GM18868 (cell line): ENCODE data around the gene MS4A15.
A peak's percentile ranks its signal among the peaks of the same experiment; 100 is the strongest.
"Not testable (repeated sequence)": the region's sequence is repeated elsewhere in the genome, so short reads cannot be mapped to it uniquely, and the experiment has no call there.

Experiments used
- ATAC-seq: cut with Tn5 transposase; IDR thresholded peaks from one replicate; pipeline ENCODE4 v1.9.1; 2021; ENCODE audit warnings: mild to moderate bottlenecking, moderate library complexity; ENCODE audit not compliant: unreplicated experiment

MS4A15 gene

DNA sequence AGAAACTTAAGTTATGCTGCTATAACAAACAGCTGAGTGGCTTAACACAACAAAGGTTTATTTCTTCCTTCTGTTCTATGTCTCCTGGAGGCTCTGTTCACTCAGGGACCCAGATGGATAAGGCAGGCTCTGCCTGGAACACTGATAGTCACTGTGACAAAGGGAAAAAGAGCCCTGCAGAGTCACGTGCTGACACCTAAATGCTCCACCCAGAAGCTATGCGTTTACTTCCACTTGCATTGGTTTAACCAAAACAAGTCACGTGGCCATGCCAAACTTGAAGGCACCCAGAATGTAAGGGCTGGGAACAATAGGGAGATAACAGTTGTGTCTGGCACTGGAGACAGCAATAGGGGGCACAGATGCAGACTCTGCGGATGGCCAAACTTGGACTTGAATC lies 3.4 kb upstream of the MS4A15 start:
- ATAC-seq, result no peak

DNA sequence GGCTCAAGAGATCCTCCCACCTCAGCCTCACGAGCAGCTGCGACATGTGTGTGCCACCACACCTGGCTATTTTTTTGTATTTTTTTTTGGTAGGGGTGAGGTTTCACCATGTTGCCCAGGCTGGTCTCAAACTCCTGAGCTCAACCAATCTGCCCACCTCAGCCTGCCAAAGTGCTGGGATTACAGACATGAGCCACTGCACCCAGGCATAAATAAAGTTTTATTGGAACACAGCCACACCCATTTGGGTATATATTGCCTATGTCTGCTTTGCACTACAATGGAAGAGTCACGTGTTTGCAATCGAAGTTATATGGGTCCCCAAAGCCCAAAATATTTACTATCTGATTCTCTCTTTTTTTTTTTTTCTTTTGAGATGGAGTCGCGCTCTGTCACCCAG lies 1.8 kb upstream of the MS4A15 start:
- no peak for ATAC-seq

DNA sequence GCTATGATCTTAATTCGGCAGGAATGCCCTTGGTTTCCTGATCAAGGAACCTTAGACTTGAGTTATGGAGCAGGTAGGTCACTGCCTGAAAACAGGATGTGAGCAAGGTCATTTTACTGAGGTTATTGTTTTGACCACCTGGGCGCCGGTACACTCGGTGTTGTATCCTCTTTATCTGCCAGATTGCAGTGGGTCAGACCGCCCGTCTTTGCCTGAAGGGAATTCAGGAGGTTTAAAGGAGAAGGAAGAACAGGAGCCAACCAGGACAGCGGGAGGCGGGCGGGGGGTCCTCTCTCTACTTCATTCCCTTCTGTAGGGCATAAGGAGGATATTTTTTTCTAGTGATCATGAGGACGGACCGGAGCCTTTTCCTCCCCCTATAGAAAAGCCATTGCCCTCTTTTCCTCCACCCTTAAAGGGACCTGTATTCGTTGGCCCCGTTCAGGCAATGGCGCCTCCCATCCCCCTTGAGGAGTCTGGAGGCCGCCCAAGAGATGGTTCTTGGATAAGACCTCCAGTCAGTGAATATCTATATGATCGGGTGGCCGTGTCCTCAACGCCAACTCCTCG lies 649 bp downstream of the MS4A15 start:
- no peak for ATAC-seq

DNA sequence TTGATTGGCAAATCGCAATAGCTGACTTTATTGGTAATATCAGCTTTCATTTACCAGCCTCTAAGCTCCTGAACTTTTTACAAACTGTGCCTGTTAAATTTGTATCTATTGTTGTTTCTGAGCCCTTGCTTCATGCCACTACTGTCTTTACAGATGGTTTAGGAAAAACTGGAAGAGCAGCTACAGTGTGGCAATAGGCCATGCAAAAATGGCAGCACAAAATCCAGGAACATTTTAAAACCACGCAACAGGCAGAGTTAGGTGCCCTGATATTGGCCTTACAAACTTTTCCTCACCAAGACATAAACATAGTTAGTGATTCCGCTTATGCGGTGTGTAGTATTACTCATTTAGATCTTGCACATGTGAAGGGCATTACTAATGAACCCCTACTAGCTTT lies 2.0 kb downstream of the MS4A15 start:
- not testable (repeated sequence) for ATAC-seq

GRCh38 chr11:60759438-60760225 lies 3.0 kb downstream of the MS4A15 start:
- ATAC-seq, result not testable (repeated sequence)

DNA sequence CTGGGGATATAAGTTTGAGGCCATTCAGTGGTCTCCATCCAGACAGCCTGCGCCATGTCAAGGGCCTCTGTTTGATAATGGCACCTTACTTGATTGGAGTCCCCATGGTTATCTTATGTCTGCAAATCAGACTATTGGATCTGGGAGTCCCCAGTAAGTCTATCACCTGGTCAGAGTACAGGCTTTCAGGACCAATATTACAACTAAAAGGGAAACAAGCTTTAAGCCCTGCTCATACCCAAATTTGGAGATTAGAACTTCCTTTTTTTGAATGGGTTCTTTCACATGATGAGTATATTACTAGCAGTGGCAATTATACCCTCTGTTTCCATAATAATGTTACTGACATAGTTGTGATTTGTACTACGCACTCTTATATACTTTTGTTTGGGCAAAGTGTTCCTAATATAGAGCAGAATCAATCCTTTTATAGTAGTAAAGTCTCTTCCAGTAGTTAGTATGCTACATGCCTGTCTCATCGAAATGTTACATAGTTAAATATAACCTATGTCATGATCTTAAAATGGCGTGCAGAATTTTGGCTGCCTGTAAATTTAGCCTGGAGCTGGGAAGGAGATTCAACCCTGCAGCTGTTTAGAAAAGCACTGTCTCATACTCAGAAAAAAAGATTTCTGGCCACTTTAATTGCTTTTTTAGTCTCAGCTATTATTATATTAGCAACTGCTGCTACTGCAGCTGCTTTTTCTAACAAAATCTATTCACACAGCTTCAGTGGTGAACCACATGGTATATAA lies 4.9 kb downstream of the MS4A15 start:
- ATAC-seq, result peak; percentile 35

DNA sequence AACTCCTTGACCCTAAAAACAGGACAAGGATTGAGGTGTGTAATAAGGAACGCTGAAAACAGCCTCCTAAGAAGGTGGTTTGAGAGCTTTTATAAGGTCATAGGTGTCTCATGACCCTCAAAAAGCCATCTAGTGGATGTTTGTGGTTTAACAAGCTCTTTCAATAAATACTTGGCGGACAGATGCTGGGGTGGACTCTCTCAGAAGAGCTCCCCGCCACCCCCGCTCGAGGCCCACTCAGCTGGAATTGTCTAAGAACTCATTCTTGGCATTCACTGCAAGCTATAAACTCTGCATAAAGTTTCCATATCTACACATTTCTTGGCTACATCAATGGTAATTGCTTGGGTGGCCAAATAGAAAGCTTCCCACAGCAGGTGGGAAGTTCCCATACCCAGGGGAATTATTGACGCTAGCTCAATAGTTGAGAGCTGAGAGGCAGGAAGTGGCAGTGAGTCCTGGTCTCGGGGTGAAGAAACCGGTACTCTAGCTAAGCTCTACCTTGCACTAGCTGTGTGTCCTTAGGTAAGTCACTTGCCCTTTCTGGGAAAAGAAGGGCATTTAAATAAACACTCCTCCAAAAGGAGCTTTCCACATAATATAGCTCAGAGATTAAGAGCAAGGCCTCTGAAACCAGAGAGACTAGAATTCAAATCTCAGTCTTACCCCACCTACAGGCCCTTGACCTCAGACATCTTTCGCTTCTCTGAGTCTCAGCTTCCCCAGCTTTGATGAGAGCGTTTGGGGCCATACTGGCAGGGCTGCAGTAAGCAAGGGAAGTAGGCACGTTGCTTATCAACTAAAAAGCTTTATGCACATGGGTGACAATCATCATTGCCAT lies 6.4 kb downstream of the MS4A15 start:
- ATAC-seq, result peak; percentile 71

GRCh38 chr11:60763692-60764369 lies 7.2 kb downstream of the MS4A15 start:
- peak; percentile 33 for ATAC-seq

- no peak for ATAC-seq
Observed at GRCh38 chr11:60764879-60765278, 8.2 kb downstream of the MS4A15 start.

GRCh38 chr11:60765355-60765754 lies 8.7 kb downstream of the MS4A15 start:
- ATAC-seq, result no peak

DNA sequence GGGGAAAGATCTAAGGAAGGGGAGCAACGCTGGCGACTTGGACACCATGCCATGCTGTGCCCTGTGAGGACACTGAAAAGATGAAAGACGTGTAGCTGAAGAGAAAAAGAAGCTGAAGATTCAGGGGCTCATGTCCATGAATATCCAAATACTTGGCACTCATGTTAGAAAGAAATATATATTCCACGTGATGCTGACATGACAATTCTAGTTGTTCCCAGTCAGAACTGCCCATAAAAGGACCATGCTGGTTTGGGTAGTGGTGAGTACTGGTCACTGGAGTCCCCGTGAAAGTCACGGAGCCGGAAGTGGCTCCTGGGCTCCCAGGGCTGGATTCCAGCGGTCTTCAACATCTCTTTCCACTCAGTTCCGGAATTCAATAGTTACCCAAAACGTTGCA lies 9.9 kb downstream of the MS4A15 start:
- ATAC-seq, result no peak

DNA sequence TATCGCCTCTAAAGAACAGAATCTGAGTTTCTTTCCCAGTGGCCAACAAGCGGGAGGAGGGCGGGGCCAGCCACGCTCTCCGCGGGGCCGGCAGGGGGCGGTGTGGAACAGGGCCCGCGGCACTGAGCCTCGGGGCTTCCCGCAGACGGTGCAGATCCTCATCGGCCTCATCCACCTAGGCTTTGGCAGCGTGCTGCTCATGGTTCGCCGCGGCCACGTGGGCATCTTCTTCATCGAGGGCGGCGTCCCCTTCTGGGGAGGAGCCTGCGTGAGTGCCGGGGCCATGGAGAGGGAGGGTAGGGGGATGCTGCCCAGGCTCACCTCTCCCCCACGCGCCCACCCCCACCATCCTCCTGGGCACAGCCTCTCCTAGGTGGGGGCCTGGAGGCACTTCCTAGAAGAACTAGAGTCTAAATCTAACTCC lies 10.7 kb downstream of the MS4A15 start:
- no peak for ATAC-seq

DNA sequence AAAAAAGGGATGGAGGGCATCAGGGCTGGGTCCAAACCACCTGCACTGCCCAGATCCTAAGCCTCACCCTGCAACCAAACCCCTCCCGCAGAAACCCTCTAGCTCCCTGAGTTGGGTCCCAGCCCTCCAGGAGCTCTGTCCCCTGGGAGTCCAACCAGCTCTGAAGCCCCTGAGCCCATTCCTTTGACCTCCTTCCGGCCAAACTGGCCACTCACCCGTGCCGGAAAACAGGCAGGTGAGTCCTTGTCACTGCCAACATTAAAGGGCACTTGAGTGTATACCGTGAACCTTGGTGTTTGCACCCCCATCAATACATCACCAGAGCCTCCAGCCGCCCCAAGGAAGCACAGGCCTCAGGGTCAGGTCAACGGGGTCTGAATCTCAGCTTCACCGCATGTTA lies 11.5 kb downstream of the MS4A15 start:
- ATAC-seq, result no peak

DNA sequence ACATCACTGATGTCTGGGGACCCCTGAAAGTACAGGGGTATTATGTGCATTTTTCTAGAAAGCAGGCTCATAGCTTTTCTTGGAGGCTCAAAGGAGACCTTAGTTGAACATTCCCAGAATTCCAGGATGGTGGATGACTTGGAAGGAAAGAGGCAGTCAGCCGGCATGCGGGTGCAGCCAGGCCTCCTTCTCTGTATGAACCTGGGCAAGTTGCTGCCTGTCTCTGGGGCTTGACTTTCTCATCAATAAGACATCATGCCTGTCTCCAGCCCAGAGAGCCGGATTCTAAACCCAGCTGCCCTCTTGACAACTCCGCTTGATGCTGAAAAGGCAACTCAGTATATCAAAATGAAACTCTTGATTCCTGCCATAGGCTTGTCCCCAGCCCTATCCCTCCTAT lies 12.6 kb downstream of the MS4A15 start:
- ATAC-seq, result no peak

- no peak for ATAC-seq
Observed at GRCh38 chr11:60769811-60770210, 13.1 kb downstream of the MS4A15 start.

DNA sequence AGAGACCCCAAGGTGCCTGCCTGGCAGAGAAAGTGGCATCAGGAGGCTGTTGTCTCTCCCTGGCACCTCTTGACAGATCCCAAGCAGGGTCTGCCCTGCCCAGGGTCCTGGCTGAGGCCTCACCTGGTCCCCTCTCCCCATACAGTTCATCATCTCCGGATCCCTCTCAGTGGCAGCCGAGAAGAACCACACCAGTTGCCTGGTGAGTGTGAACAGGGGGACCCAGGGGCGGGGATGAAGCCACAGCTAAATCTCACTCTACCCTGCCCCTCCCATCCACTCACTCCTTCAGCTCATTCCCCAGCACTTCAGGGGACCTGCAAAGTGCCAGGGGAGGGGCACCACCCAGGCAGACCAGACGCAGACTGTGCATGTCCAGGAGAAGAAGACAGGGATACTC lies 14.5 kb downstream of the MS4A15 start:
- ATAC-seq, result no peak

- peak; percentile 46 for ATAC-seq
Observed at GRCh38 chr11:60771879-60772525, 15.3 kb downstream of the MS4A15 start.

DNA sequence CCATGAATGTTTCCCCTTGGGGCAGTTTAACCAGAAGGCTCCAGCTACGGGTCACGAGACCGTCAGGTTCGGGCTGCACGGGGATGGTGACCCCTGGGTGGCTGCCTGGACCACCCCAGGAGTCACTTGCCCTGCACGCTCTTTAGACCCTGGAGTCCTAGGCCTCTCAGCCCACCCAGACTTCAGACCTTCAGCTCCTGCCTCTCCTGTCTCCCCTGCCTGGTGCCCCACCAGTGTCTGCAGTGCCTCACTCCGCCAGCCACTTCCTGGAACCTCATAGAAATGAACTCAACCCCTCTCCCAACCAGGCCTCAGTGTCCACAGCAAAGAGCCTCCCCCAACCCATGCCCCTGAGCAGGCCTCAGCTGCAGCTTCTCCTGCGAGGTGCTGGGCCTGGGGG lies 16.0 kb downstream of the MS4A15 start:
- no peak for ATAC-seq

DNA sequence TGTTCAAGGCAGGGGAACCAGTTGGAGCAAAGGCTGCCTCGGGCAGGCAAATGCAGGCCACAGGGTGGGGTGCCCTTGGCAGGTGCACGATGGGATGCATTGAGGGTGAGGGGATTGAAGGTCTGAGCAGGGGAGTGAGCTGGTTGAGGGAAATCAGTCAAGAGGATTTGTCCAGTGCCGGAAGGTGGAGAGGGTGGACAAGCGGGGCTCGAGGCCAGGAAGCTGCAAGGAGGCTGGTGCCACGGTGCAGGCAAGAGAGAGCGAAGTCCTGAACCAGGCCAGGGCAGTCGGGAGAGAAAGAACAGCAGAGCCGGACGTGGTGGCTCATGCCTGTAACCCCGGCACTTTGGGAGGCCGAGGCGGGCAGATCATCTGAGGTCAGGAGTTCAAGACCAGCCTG lies 18.1 kb downstream of the MS4A15 start:
- ATAC-seq, result no peak

DNA sequence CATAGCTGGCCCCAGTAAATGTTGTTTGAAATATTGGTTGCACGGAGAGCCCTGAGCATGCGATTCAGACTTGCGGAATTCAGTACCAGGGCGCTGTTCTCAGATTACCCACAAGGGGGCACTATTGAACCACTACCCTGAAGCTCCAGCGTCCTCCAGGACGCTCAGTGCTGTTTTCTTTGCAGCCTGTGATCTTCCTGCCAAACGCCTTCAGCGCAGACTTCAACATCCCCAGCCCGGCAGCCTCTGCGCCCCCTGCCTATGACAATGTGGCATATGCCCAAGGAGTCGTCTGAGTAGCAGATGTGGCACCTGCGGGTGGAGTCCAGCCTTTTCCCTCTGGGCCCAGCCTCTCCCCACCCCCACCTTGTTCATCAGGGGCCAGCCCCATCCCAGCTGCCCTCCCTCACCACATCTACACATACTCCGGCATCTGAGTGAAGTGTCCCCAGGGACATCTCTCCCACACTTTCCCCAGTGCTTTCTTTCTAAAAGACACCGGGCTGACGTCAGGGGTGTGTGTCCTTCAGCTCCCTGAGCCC lies 18.8 kb downstream of the MS4A15 start:
- peak; percentile 85 for ATAC-seq
